ENCODE data around the gene PANX1. TPM values are rescaled to one million over a fixed set of nuclear protein-coding genes. Genes with fewer than 3 reads are reported as not detected.
"Not testable (repeated sequence)": the region's sequence is repeated elsewhere in the genome, so short reads cannot be mapped to it uniquely, and the experiment has no call there.

PANX1 gene
- total RNA-seq, 4 donors from 2014 or later, result 16.7 to 77.6 (median 30.4) TPM

DNA sequence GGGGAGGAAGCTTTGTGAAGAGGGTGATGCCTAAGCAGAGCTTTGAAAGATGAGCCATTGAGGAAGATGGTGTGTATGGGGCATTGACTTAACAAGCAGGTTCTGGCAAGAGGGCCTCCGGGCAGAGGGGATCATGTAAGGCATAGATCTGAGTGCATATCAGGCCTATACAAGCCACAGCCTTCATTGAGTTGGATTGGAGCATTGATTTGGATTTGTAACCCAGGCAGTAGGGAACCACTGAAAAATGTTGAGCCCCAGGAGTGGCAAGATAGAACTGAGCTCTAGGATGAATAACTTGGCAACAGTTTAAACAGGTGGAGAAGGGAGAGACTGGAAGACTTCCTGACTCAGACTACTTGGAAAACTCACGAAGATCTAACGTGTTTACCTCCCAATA is 21.4 kb downstream of the PANX1 start:
- no peak for DNase-seq (ENCODE audit: low spot score)
- ATAC-seq (ENCODE audit: low FRiP score), result peak; percentile 36
- TF ChIP-seq, protein P1, sequence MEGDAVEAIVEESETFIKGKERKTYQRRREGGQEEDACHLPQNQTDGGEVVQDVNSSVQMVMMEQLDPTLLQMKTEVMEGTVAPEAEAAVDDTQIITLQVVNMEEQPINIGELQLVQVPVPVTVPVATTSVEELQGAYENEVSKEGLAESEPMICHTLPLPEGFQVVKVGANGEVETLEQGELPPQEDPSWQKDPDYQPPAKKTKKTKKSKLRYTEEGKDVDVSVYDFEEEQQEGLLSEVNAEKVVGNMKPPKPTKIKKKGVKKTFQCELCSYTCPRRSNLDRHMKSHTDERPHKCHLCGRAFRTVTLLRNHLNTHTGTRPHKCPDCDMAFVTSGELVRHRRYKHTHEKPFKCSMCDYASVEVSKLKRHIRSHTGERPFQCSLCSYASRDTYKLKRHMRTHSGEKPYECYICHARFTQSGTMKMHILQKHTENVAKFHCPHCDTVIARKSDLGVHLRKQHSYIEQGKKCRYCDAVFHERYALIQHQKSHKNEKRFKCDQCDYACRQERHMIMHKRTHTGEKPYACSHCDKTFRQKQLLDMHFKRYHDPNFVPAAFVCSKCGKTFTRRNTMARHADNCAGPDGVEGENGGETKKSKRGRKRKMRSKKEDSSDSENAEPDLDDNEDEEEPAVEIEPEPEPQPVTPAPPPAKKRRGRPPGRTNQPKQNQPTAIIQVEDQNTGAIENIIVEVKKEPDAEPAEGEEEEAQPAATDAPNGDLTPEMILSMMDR (IDR thresholded peaks at IDR 0.05), result no peak

DNA sequence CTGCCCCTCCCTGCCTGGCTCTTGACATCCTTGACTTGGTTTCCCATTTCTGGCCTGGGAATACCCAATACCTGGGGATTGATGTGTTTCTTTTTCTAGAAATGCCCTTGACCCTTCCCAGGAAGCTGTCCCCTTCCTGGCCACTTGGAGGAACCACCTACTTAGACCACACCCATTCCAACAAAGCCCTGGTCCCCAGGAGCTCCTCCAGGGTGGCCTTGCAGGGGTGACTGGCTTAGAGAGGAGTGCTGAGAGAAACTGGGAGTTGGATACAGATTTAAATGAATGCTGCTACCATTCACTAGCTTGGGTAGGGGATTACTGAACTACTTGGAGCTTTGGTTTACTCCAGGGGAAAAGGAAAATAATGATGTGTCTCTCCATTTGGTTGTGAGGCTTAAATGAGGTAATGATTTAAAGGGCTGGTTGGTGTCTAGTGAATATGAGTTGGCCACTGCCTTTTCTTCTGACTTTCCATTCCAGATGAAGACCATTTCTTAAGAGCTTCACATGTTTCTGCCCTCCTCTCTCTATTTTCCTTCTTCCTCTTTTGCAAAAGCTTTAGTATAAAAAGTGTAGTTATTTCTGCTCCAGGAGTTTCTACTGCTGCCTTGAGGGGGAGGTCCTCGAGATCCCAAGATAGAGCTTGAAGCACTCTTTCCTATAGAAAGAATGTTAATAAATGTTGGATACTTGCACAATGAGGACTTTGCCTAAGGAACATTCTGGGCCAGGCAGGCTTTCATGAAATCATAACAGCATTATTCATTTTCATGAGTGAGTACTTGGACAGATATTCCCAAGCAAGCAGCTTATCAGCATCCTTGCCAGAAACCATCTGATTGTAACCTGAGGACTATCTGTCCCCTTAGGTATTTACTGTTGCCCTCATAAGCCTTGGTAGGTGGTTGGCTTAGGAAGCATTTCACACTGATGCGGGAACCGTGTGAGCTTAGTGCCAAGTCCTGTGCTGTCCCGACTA is 22.4 kb downstream of the PANX1 start:
- ATAC-seq (ENCODE audit: low FRiP score) (no peak), DNase-seq (ENCODE audit: low spot score) (no peak)
- TF ChIP-seq, protein P1 (IDR thresholded peaks at IDR 0.05), result no peak

DNA sequence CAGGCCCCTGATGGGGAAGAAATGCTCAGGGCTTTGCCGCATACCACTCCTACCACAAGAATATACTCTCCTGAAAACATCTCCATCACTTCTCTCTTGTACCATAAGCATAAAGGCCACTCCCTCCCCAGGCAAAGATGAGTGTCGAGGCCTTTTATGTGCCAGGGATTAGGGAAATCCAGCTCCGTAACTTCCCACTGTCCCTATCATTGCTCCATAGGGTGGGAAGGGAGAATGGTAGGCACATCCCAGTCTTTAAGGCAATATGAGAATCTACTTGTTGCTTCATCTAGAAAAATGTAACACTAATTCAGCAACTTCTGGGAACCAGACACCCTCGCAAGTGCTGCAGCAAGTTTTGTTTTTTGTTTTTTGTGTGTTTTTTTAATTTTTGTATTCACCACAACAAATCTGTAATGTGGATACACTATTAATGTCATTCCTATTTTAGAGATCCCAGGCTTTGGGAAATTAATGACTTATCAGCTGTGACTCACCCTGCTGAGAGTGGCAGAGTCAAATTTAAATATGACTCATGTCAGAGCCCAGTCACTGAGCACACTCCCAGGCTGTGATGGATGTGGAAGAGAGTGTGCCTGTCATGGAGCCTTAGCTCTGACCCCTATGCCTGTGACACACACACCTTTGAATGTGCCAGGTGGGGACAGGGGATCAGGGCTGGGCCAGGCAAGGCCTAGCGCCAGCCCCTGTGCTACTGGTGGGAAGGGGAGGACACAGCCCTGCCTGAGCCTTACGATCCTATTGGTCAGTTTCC is 23.4 kb downstream of the PANX1 start:
- TF ChIP-seq, protein P1 (IDR thresholded peaks at IDR 0.05), result no peak
- DNase-seq (ENCODE audit: low spot score) (no peak), ATAC-seq (ENCODE audit: low FRiP score) (peak; percentile 92)

GRCh38 chr11:94152678-94153065 is 24.0 kb downstream of the PANX1 start:
- no peak for DNase-seq (ENCODE audit: low spot score)
- ATAC-seq (ENCODE audit: low FRiP score), result no peak
- TF ChIP-seq, protein P1 (IDR thresholded peaks at IDR 0.05), result no peak

DNA sequence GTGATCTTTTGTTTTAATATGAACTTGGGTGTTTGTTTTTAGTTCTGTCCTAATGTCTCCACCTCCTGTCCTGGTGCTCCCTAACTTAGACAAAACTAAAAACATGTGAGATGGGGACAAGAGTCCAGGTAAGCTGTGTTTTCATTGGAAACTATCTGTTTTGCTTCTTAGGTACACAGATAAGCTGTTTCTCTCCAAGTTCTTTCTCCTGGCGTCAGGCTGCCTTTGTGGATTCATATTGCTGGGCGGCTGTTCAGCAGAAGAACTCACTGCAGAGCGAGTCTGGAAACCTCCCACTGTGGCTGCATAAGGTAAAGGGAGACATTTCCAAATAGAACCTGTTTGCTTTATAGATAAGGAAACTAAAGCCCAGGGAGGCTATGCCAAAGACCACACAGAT is 24.7 kb downstream of the PANX1 start:
- DNase-seq (ENCODE audit: low spot score) (no peak), ATAC-seq (ENCODE audit: low FRiP score) (no peak)
- TF ChIP-seq, protein P1 (IDR thresholded peaks at IDR 0.05), result no peak

GRCh38 chr11:94154095-94154856 is 25.6 kb downstream of the PANX1 start:
- TF ChIP-seq, protein P1 (IDR thresholded peaks at IDR 0.05), result no peak
- DNase-seq (ENCODE audit: low spot score) (no peak), ATAC-seq (ENCODE audit: low FRiP score) (no peak)

GRCh38 chr11:94157339-94157738 is 28.7 kb downstream of the PANX1 start:
- DNase-seq (ENCODE audit: low spot score); ATAC-seq (ENCODE audit: low FRiP score): not testable (repeated sequence)

Data from omental fat pad (tissue), 4 donors.